Fibroblast of lung (primary cell): ENCODE data around the gene FAM114A1. TPM values are rescaled to one million over a fixed set of nuclear protein-coding genes. Genes with fewer than 3 reads are reported as not detected.

Source experiments
- DNase-seq, 2 donors: peaks; one replicate each; pipeline versions ENCODE4 v3.0.0 to v3.0.0-alpha.2; 2010; ENCODE audit warnings: low read depth in 2 of 2
- H2AFZ ChIP-seq: 2 replicates; pipeline ENCODE4 v1.5.1; 2012; ENCODE audit warnings: low read length, control low read depth, inconsistent platforms
- H3K27ac ChIP-seq: 2 replicates; pipeline ENCODE4 v1.5.1; 2011; ENCODE audit warnings: low read length, control low read depth; ENCODE audit not compliant: insufficient read depth
- H3K27me3 ChIP-seq: 2 replicates; pipeline ENCODE4 v1.5.1; 2011; ENCODE audit warnings: mild to moderate bottlenecking, low read length; ENCODE audit not compliant: control insufficient read depth, insufficient read depth
- H3K36me3 ChIP-seq: 2 replicates; pipeline ENCODE4 v1.5.1; 2011; ENCODE audit warnings: low read length; ENCODE audit not compliant: control insufficient read depth, insufficient read depth
- H3K4me1 ChIP-seq: 2 replicates; pipeline ENCODE4 v1.5.1; 2011; ENCODE audit warnings: low read length; ENCODE audit not compliant: control insufficient read depth, insufficient read depth; ENCODE audit errors: extremely low read depth
- H3K4me2 ChIP-seq: 2 replicates; pipeline ENCODE4 v1.5.1; 2011; ENCODE audit warnings: low read length, control low read depth; ENCODE audit not compliant: insufficient read depth; ENCODE audit errors: extremely low read depth
- H3K4me3 ChIP-seq, 4 experiments: fragments of 200-600 bp in 1 of 4; sonication (generic) in 1 of 4; replicated peaks in 1 of 4; 2 replicates each; pipeline ENCODE4 v1.5.1; 2011 to 2016; ENCODE audit warnings: low read length in 4 of 4, low read depth in 3 of 4, mild to moderate bottlenecking in 3 of 4, control low read depth in 2 of 4, inconsistent platforms in 1 of 4, mixed read lengths in 1 of 4; ENCODE audit not compliant: insufficient read depth in 1 of 4; ENCODE audit errors: control extremely low read depth in 1 of 4
- H3K79me2 ChIP-seq: 2 replicates; pipeline ENCODE4 v1.5.1; 2012; ENCODE audit warnings: mild to moderate bottlenecking, low read length, inconsistent platforms; ENCODE audit not compliant: control insufficient read depth, insufficient read depth
- H3K9ac ChIP-seq: 2 replicates; pipeline ENCODE4 v1.5.1; 2011; ENCODE audit warnings: mild to moderate bottlenecking, low read length, control low read depth; ENCODE audit not compliant: insufficient read depth
- H3K9me3 ChIP-seq: 2 replicates; pipeline ENCODE4 v1.5.1; 2012; ENCODE audit warnings: low read depth, low read length; ENCODE audit not compliant: control insufficient read depth, insufficient read depth
- H4K20me1 ChIP-seq: 2 replicates; pipeline ENCODE4 v1.5.1; 2011; ENCODE audit warnings: low read length; ENCODE audit not compliant: control insufficient read depth, insufficient read depth; ENCODE audit errors: extremely low read depth
- EZH2 ChIP-seq: IDR thresholded peaks from 2 replicates; pipeline ENCODE4 v1.5.1; 2012; ENCODE audit warnings: low read length, control low read depth, mild to moderate bottlenecking; ENCODE audit errors: missing control alignments
- polyA plus RNA-seq, 2 donors: library from polyadenylated mRNA; depleted of rRNA in 1 of 2; stranded (reverse) in 1 of 2; unstranded in 1 of 2; fragments of >200 nt; gene quantifications; 2 replicates each; pipeline ENCODE4 v1.2.1, GENCODE V29; 2011 to 2012; ENCODE audit warnings: missing spikeins in 1 of 2
- total RNA-seq: library from RNA; depleted of rRNA; stranded (reverse); fragments of >200 nt; gene quantifications from 2 replicates; pipeline ENCODE4 v1.2.1, GENCODE V29; 2014
- TF ChIP-seq, protein P1 (sequence below), 2 donors: IDR thresholded peaks in 1 of 2; conservative IDR thresholded peaks in 1 of 2; 1 replicate in 1 of 2; 2 replicates in 1 of 2; pipeline ENCODE4 v1.5.1; 2011 to 2012; ENCODE audit warnings: low read length in 2 of 2, control low read depth in 1 of 2, inconsistent platforms in 1 of 2, low read depth in 1 of 2, mild to moderate bottlenecking in 1 of 2

Gene FAM114A1
- total and polyA plus RNA-seq, 2 donors (not counting 1 experiment from before 2014, with no cell fraction given): 296 to 402 TPM

DNA sequence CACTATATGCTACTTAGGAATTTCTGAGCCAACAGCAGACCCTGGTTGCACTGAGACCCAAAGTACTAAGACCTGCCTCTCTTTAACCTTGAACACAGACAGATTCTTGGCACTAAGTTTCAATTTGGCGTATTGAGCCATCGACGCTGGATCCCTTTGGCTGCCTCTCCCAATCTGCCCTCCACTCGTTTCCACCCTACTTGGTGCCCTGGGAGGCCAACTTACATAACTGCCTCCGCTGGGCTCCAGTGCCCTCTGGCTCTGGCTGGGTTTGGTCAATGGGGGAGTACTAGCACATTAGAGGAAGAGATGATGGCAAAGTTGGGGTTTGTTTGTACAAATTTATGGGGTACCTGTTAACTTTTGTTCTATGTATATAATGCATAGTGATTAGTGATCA, 101.1 kb downstream of the FAM114A1 start:
- TF ChIP-seq, protein P1, sequence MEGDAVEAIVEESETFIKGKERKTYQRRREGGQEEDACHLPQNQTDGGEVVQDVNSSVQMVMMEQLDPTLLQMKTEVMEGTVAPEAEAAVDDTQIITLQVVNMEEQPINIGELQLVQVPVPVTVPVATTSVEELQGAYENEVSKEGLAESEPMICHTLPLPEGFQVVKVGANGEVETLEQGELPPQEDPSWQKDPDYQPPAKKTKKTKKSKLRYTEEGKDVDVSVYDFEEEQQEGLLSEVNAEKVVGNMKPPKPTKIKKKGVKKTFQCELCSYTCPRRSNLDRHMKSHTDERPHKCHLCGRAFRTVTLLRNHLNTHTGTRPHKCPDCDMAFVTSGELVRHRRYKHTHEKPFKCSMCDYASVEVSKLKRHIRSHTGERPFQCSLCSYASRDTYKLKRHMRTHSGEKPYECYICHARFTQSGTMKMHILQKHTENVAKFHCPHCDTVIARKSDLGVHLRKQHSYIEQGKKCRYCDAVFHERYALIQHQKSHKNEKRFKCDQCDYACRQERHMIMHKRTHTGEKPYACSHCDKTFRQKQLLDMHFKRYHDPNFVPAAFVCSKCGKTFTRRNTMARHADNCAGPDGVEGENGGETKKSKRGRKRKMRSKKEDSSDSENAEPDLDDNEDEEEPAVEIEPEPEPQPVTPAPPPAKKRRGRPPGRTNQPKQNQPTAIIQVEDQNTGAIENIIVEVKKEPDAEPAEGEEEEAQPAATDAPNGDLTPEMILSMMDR (conservative IDR thresholded peaks at IDR 0.05 in 1 of 2, IDR thresholded peaks at IDR 0.05 in 1 of 2; ENCODE audit: low read depth in 1 of 2, low read length in 2 of 2): no peak
- TF ChIP-seq EZH2: no peak
- H3K9ac ChIP-seq: no peak overlapping the region
- no peak overlapping the region for H3K4me2 ChIP-seq
- peaks cover 2% of the 10 kb centered on the region for H3K4me1 ChIP-seq
- no peak for DNase-seq
- H3K9me3 ChIP-seq: no peaks in the 10 kb centered on the region
- H2AFZ ChIP-seq: no peak overlapping the region
- H3K79me2 ChIP-seq: no peaks in the 10 kb centered on the region
- H3K4me3 ChIP-seq: no peak overlapping the region
- H3K36me3 ChIP-seq: no peaks in the 10 kb centered on the region
- H4K20me1 ChIP-seq: no peaks in the 10 kb centered on the region
- H3K27me3 ChIP-seq: no peaks in the 10 kb centered on the region
- no peak overlapping the region for H3K27ac ChIP-seq

DNA sequence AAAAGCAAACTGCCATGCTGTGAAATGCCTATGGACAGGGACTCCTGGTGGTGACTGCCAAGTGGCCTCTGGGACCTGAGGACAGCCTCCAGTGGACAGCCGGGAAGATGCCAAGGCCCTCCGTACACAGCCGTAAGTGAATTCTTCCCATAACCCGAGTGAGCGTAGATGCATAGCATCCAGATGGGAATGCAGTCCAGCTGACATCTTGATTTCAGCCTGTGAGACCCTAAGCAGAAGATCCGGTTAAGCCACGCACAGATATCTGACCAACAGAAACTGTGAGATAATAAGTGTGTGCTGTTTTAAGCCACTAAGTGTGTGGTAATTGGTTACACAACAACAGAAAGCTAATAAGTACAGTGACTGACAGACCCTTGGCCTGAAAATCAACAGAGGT, 108.7 kb downstream of the FAM114A1 start:
- TF ChIP-seq, protein P1 (conservative IDR thresholded peaks at IDR 0.05 in 1 of 2, IDR thresholded peaks at IDR 0.05 in 1 of 2; ENCODE audit: low read depth in 1 of 2, low read length in 2 of 2): no peak

GRCh38 chr4:38979081-38979480, 111.5 kb downstream of the FAM114A1 start:
- H3K36me3 ChIP-seq: no peaks in the 10 kb centered on the region
- H2AFZ ChIP-seq: no peak overlapping the region
- no peak overlapping the region for H3K27ac ChIP-seq
- H3K9me3 ChIP-seq: no peaks in the 10 kb centered on the region
- peaks cover 2% of the 10 kb centered on the region for H3K4me1 ChIP-seq
- TF ChIP-seq, protein P1 (conservative IDR thresholded peaks at IDR 0.05 in 1 of 2, IDR thresholded peaks at IDR 0.05 in 1 of 2; ENCODE audit: low read depth in 1 of 2, low read length in 2 of 2): no peak
- TF ChIP-seq EZH2: no peak
- H3K9ac ChIP-seq: no peak overlapping the region
- no peaks in the 10 kb centered on the region for H4K20me1 ChIP-seq
- no peak overlapping the region for H3K4me2 ChIP-seq
- no peak for DNase-seq
- no peak overlapping the region for H3K4me3 ChIP-seq
- H3K27me3 ChIP-seq: no peaks in the 10 kb centered on the region
- H3K79me2 ChIP-seq: no peaks in the 10 kb centered on the region

More for the DNA sequence above, 108.7 kb downstream of the FAM114A1 start:
- Histone ChIP-seq H4K20me1 (no peaks in the 10 kb centered on the region), H2AFZ (no peak overlapping the region), H3K9me3 (no peaks in the 10 kb centered on the region), H3K9ac (no peak overlapping the region), H3K4me1 (no peaks in the 10 kb centered on the region), H3K4me3 (no peak overlapping the region), H3K36me3 (no peaks in the 10 kb centered on the region), H3K27me3 (no peaks in the 10 kb centered on the region), H3K27ac (no peak overlapping the region), H3K79me2 (no peaks in the 10 kb centered on the region), H3K4me2 (no peak overlapping the region)
- no peak for DNase-seq
